Activated naive CD8-positive, alpha-beta T cell treated with anti-CD3 and anti-CD28 coated beads for 36 hours (primary cell): ENCODE measurements around the gene LCN6. TPM values are rescaled to one million over a fixed set of nuclear protein-coding genes. Genes with fewer than 3 reads are reported as not detected.

Experiments used
- DNase-seq: peaks from one replicate; pipeline ENCODE4 v3.0.0; 2021
- H3K27ac Mint-ChIP-seq: one replicate; pipeline ENCODE4 v1.8.0; 2022; ENCODE audit warnings: mild to moderate bottlenecking, moderate library complexity, mixed read lengths
- H3K27me3 Mint-ChIP-seq: one replicate; pipeline ENCODE4 v1.8.0; 2022; ENCODE audit warnings: mild to moderate bottlenecking, mixed read lengths
- H3K36me3 Mint-ChIP-seq: one replicate; pipeline ENCODE4 v1.8.0; 2021; ENCODE audit warnings: mild to moderate bottlenecking, mixed read lengths
- H3K4me1 Mint-ChIP-seq: one replicate; pipeline ENCODE4 v1.8.0; 2021; ENCODE audit warnings: mixed read lengths
- H3K4me3 Mint-ChIP-seq: one replicate; pipeline ENCODE4 v1.8.0; 2022; ENCODE audit warnings: mild to moderate bottlenecking, moderate library complexity, mixed read lengths
- H3K9me3 Mint-ChIP-seq: one replicate; pipeline ENCODE4 v1.8.0; 2022; ENCODE audit warnings: mixed read lengths
- total RNA-seq, 2 experiments: library from RNA; stranded (reverse); gene quantifications; one replicate each; pipeline ENCODE4 v1.2.3, GENCODE V29; 2021

Gene LCN6
- total RNA-seq, 2 experiments from 2014 or later: not detected

- Mint-ChIP-seq H3K27me3 (peaks cover 26% of the 10 kb centered on the region), H3K9me3 (peaks cover under 1% of the 10 kb centered on the region), H3K4me1 (peaks cover 14% of the 10 kb centered on the region), H3K36me3 (no peaks in the 10 kb centered on the region), H3K4me3 (no peak overlapping the region), H3K27ac (no peak overlapping the region)
- no peak for DNase-seq
Observed at GRCh38 chr9:136745389-136746154, 2.8 kb downstream of the LCN6 start.

- no peak for DNase-seq
- peaks cover 17% of the 10 kb centered on the region for H3K4me1 Mint-ChIP-seq
- H3K27ac Mint-ChIP-seq: no peak overlapping the region
- no peaks in the 10 kb centered on the region for H3K9me3 Mint-ChIP-seq
- no peak overlapping the region for H3K4me3 Mint-ChIP-seq
- no peaks in the 10 kb centered on the region for H3K36me3 Mint-ChIP-seq
- H3K27me3 Mint-ChIP-seq: peaks cover 26% of the 10 kb centered on the region
Observed at GRCh38 chr9:136744773-136745172, 3.6 kb downstream of the LCN6 start.

DNA sequence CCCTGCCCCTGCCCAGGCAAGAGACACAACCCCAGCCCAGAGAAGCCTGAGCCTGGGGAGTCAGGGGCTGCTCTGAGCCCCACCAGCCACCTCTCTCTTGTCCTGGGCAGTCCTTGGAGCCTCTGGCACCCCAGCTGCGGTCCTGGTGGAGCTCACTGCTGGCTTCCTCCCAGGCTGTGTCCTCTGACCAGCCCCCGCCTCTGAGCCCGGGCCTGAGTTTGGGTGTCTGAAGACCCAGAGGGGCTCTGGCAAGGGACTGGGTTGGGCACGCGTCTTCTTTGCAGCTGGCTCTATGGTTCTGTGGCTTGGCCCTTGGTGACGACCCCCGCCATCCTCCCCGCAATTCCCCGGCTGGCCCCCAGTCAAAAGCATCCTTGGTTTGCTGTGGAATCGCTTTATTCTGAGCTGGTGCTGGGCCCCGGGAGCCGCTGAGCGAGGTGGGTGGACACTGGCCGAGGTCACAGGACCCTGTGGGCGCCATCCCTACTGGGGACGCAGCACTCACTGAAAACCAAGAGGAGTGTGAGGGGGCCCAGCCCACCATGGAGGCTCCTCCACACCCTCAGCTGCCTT lies 4.6 kb downstream of the LCN6 start:
- H3K4me1 Mint-ChIP-seq: peaks cover 16% of the 10 kb centered on the region
- H3K27ac Mint-ChIP-seq: no peak overlapping the region
- peaks cover 20% of the 10 kb centered on the region for H3K27me3 Mint-ChIP-seq
- H3K4me3 Mint-ChIP-seq: no peak overlapping the region
- no peak for DNase-seq
- H3K36me3 Mint-ChIP-seq: peaks cover under 1% of the 10 kb centered on the region
- no peaks in the 10 kb centered on the region for H3K9me3 Mint-ChIP-seq

- peak within 1 kb of the TSS; percentile 79 for H3K4me3 Mint-ChIP-seq
- DNase-seq: no peak
- H3K27me3 Mint-ChIP-seq: peaks cover 12% of the 10 kb centered on the region
- H3K27ac Mint-ChIP-seq: peak within 1 kb of the TSS; percentile 72
- peaks cover 6% of the 10 kb centered on the region for H3K36me3 Mint-ChIP-seq
- no peaks in the 10 kb centered on the region for H3K9me3 Mint-ChIP-seq
- peaks cover 19% of the 10 kb centered on the region for H3K4me1 Mint-ChIP-seq
Observed at GRCh38 chr9:136742591-136743391, 5.5 kb downstream of the LCN6 start, which contains the start of gene LCN10. Gene LCN10 (minus strand): TSS chr9:136742940. CDS start chr9:136742903, 37 bp downstream.

GRCh38 chr9:136741883-136742571 lies 6.3 kb downstream of the LCN6 start:
- no peaks in the 10 kb centered on the region for H3K9me3 Mint-ChIP-seq
- H3K4me3 Mint-ChIP-seq: peak overlapping the region; percentile 79
- peaks cover 19% of the 10 kb centered on the region for H3K4me1 Mint-ChIP-seq
- H3K36me3 Mint-ChIP-seq: peaks cover 6% of the 10 kb centered on the region
- peaks cover 10% of the 10 kb centered on the region for H3K27me3 Mint-ChIP-seq
- peak overlapping the region; percentile 72 for H3K27ac Mint-ChIP-seq
- DNase-seq: peak; percentile 68

DNA sequence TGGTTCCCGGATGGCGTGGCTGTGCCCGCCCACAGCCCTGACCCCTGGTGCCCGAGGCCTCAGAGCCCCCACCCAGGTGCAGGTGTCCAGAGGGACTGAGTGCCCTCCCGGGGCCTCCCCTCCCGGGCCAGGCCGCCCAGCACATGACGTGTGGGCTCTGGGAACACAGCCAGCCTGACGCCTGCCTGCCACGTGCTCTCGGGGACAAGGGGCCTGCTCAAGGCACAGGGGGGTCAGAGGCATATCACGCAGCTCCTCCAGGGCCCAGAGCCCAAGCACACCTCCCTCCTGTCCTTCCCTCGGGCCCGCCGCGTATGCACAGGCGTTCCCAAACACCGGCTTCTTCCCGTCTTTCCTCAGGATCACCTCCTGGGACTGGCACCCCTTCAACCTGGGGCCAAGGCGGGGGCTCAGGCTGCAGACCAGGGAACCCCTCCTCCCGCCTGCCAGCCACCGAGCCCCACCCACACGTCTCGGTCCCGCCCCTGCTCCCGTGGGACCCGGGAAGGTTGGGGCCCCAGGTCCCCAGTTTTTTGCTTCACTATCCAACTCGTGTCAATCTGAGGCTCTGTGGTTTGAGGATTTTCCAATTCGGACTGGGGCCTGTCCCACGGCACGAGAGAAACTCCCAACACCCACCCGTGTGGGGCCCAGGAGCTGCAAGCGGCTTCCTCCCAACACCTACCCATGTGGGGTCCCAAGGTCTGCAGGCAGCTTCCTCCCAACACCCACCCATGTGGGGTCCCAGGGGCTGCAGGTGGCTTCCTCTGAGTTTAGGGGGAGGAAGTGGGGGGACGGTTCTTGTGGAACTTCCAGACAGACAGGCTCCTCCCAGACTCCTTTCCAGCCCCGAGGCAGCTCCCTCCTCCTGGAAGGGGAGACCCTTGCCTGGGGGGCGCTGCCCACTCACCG lies 7.1 kb downstream of the LCN6 start:
- Mint-ChIP-seq H3K36me3 (peaks cover 6% of the 10 kb centered on the region), H3K4me1 (peaks cover 19% of the 10 kb centered on the region), H3K4me3 (peak overlapping the region; percentile 79), H3K27ac (peak overlapping the region; percentile 72), H3K9me3 (no peaks in the 10 kb centered on the region), H3K27me3 (peaks cover 10% of the 10 kb centered on the region)
- DNase-seq: peak; percentile 34

DNA sequence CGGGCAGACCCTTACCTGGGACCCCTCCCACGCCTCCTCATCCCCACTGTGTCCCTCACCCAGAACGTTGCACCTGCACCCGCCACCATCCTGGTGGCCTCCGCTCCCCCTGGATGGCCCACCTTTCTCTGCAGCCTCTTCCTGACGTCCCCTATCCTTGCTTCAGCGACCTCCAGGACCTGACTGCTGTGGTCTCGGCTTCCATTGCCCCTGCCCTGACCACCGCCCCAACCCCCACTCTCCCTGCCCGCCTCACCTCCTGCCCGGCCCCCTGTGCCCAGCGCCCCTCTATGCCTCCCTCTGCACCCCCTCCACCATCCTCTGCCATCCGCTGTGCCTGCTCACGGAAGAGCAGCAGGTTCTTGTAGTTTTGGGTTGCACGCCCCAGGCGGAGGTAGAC lies 7.8 kb downstream of the LCN6 start:
- Mint-ChIP-seq H3K4me3 (no peak overlapping the region), H3K4me1 (peaks cover 19% of the 10 kb centered on the region)

DNA sequence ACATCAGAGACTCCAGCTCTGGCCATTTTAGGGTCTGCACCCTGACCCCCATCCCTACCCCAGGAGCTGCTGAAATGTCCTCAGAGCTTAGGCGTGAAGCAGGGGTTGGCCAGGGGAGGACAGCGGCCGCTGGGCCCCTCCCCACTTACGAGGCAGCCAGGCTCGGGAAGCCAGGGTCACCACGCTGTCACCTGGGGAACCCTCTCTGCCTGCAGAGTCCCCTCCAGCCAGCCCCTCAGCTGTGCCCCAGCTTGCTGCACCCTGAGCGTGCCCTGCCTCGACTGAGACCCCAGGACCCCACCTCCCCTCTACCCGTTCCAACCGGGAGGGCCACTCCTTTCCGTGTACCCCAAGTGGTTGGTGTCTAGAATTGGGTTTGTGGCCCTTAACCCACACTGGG lies 8.3 kb downstream of the LCN6 start:
- DNase-seq: no peak
- Mint-ChIP-seq H3K9me3 (no peaks in the 10 kb centered on the region), H3K4me3 (no peak overlapping the region), H3K27me3 (peaks cover 10% of the 10 kb centered on the region), H3K4me1 (peaks cover 19% of the 10 kb centered on the region), H3K36me3 (peaks cover 6% of the 10 kb centered on the region), H3K27ac (no peak overlapping the region)

More for the DNA sequence above, 7.8 kb downstream of the LCN6 start:
- DNase-seq: no peak
- H3K36me3 Mint-ChIP-seq: peaks cover 6% of the 10 kb centered on the region
- peaks cover 10% of the 10 kb centered on the region for H3K27me3 Mint-ChIP-seq
- no peaks in the 10 kb centered on the region for H3K9me3 Mint-ChIP-seq
- H3K27ac Mint-ChIP-seq: no peak overlapping the region

DNA sequence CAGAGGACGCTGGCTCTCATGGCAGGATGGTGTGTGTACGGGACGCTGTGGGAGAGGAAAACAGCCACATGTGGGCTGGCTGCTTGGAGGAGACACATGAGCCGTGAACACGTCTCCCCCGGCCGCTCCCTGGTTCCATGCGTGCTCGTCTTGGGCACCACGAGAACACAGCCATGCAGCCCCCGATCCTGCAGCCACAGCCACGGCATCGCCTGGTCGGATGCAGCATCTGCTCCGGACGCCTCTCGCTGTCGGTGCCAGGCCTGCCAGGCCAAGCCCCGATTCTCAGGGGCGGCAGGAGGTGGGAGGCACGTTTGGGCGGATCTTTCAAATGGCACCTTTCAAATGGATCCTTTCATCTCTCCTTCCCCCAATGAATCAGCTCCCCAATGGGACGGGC lies 8.8 kb downstream of the LCN6 start:
- Mint-ChIP-seq H3K9me3 (no peaks in the 10 kb centered on the region), H3K4me3 (no peak overlapping the region), H3K4me1 (peaks cover 23% of the 10 kb centered on the region), H3K36me3 (peaks cover 6% of the 10 kb centered on the region), H3K27me3 (peaks cover 10% of the 10 kb centered on the region), H3K27ac (no peak overlapping the region)
- no peak for DNase-seq

- no peak overlapping the region for H3K4me3 Mint-ChIP-seq
- DNase-seq: no peak
- no peaks in the 10 kb centered on the region for H3K9me3 Mint-ChIP-seq
- H3K4me1 Mint-ChIP-seq: peaks cover 23% of the 10 kb centered on the region
- H3K36me3 Mint-ChIP-seq: peaks cover 6% of the 10 kb centered on the region
- H3K27me3 Mint-ChIP-seq: peaks cover 10% of the 10 kb centered on the region
- H3K27ac Mint-ChIP-seq: no peak overlapping the region
Observed at GRCh38 chr9:136738960-136739359, 9.4 kb downstream of the LCN6 start.

- Mint-ChIP-seq H3K36me3 (peaks cover 11% of the 10 kb centered on the region), H3K27ac (no peak overlapping the region), H3K9me3 (no peaks in the 10 kb centered on the region), H3K4me1 (peaks cover 14% of the 10 kb centered on the region), H3K4me3 (no peak overlapping the region), H3K27me3 (no peaks in the 10 kb centered on the region)
- DNase-seq: no peak
Observed at GRCh38 chr9:136735812-136736480, 12.4 kb downstream of the LCN6 start.

GRCh38 chr9:136734837-136735496 lies 13.4 kb downstream of the LCN6 start:
- Mint-ChIP-seq H3K4me3 (no peak overlapping the region), H3K27me3 (no peaks in the 10 kb centered on the region), H3K36me3 (peaks cover 11% of the 10 kb centered on the region), H3K4me1 (peaks cover 9% of the 10 kb centered on the region), H3K27ac (no peak overlapping the region), H3K9me3 (no peaks in the 10 kb centered on the region)
- DNase-seq: no peak

DNA sequence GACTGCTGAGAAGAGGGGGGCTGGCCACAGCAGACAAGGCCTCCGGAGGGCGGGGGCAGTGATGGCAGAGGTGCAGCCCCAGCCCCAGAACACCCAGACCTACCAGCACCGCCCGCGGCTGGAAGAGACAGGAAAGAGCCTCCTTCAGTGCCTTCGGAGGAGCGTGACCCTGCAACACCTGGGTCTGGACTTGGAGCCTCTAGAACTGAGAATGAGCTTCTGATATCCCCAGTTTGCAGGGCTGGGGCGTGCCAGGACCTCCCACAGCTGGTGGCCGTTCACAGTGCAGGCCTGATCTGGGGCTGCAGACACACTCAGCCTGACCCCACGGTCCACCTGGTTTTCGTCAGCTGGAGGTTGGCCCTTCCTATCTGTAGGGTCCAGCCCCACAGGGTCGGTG lies 14.7 kb downstream of the LCN6 start:
- H3K36me3 Mint-ChIP-seq: peaks cover 9% of the 10 kb centered on the region
- H3K4me1 Mint-ChIP-seq: peaks cover 16% of the 10 kb centered on the region
- H3K27me3 Mint-ChIP-seq: no peaks in the 10 kb centered on the region
- no peak for DNase-seq
- H3K9me3 Mint-ChIP-seq: no peaks in the 10 kb centered on the region
- H3K27ac Mint-ChIP-seq: no peak overlapping the region
- H3K4me3 Mint-ChIP-seq: no peak overlapping the region
